ELF-1 (cell line): Measurements from ENCODE around the gene RPL26.

Source experiments
- DNase-seq: peaks from one replicate; pipeline ENCODE4 v3.0.0-alpha.2; 2016; ENCODE audit warnings: low read depth, low spot score

RPL26 gene

GRCh38 chr17:8383143-8383822 lies at the start of gene RPL26:
Gene RPL26, minus strand, starts transcription at chr17:8383193. Its CDS starts 883 bp downstream, at chr17:8382310.
- DNase-seq = peak; percentile 99

GRCh38 chr17:8430966-8431365 lies 48.0 kb upstream of the RPL26 start:
- no peak for DNase-seq

GRCh38 chr17:8426802-8427201 lies 43.8 kb upstream of the RPL26 start:
- no peak for DNase-seq

- no peak for DNase-seq
Observed at GRCh38 chr17:8426094-8426720, 43.2 kb upstream of the RPL26 start.

GRCh38 chr17:8421571-8421970 lies 38.6 kb upstream of the RPL26 start:
- no peak for DNase-seq

GRCh38 chr17:8420041-8420934 lies 37.3 kb upstream of the RPL26 start:
- no peak for DNase-seq

- DNase-seq = no peak
Observed at GRCh38 chr17:8419305-8419704, 36.3 kb upstream of the RPL26 start.

GRCh38 chr17:8418471-8418870 lies 35.5 kb upstream of the RPL26 start:
- no peak for DNase-seq

GRCh38 chr17:8417806-8418205 lies 34.8 kb upstream of the RPL26 start:
- no peak for DNase-seq

- no peak for DNase-seq
Observed at GRCh38 chr17:8413938-8414337, 30.9 kb upstream of the RPL26 start.

- no peak for DNase-seq
Observed at GRCh38 chr17:8413328-8413727, 30.3 kb upstream of the RPL26 start.

- no peak for DNase-seq
Observed at GRCh38 chr17:8412089-8412488, 29.1 kb upstream of the RPL26 start.

- DNase-seq = no peak
Observed at GRCh38 chr17:8410883-8411238, 27.9 kb upstream of the RPL26 start.

- peak; percentile 94 for DNase-seq
Observed at GRCh38 chr17:8409966-8410882, 27.2 kb upstream of the RPL26 start.

GRCh38 chr17:8408371-8408770 lies 25.4 kb upstream of the RPL26 start:
- peak; percentile 40 for DNase-seq

- DNase-seq = no peak
Observed at GRCh38 chr17:8406174-8406573, 23.2 kb upstream of the RPL26 start.

- DNase-seq = no peak
Observed at GRCh38 chr17:8405499-8406016, 22.6 kb upstream of the RPL26 start.

- no peak for DNase-seq
Observed at GRCh38 chr17:8402921-8403536, 20.0 kb upstream of the RPL26 start.

- no peak for DNase-seq
Observed at GRCh38 chr17:8401107-8401506, 18.1 kb upstream of the RPL26 start.

GRCh38 chr17:8398980-8399379 lies 16.0 kb upstream of the RPL26 start:
- no peak for DNase-seq

- peak; percentile 41 for DNase-seq
Observed at GRCh38 chr17:8397636-8398035, 14.6 kb upstream of the RPL26 start, which contains the start of gene RNF222. Gene RNF222, minus strand, starts transcription at chr17:8397827. Its CDS starts 4,366 bp downstream, at chr17:8393461.
